SK-N-SH (cell line): ENCODE results near the gene TEX54. TPM values are rescaled to one million over a fixed set of nuclear protein-coding genes. Genes with fewer than 3 reads are reported as not detected.

Experiments
- CTCF ChIA-PET: fragments of 300-600, 350-600 bp; formaldehyde crosslinking; extraction: SDS; loops from one replicate; lab custom pipeline; 2021; lab: Yijun Ruan, JAX
- POLR2A ChIA-PET: fragments of 350-600 bp; sonication (Branson Sonifier 250); formaldehyde crosslinking; extraction: SDS; loops from one replicate; lab custom pipeline; 2020; ENCODE audit warnings: antibody characterized with exemption, inconsistent platforms; lab: Yijun Ruan, JAX
- DNase-seq: peaks from one replicate; pipeline ENCODE4 v3.0.0; 2012
- H2AFZ ChIP-seq: fragments of 200-600 bp; sonication (generic); 2 replicates; pipeline ENCODE4 v1.8.1; 2016; ENCODE audit warnings: antibody characterized with exemption, mild to moderate bottlenecking, low read depth
- H3F3A ChIP-seq: fragments of 200-600 bp; sonication (generic); replicated peaks from 2 replicates; pipeline ENCODE3; 2016; ENCODE audit warnings: antibody characterized with exemption, mild to moderate bottlenecking; ENCODE audit not compliant: insufficient read depth
- H3K27ac ChIP-seq, 2 experiments: fragments of 200-500 bp in 1 of 2; fragments of 200-600 bp in 1 of 2; sonication (Bioruptor generic) in 1 of 2; sonication (generic), shearing (Covaris generic) in 1 of 2; 2 replicates each; pipeline versions ENCODE4 v1.5.1 to v1.6.1; 2014 to 2016; ENCODE audit warnings: low read depth in 2 of 2, inconsistent platforms in 1 of 2, low read length in 1 of 2, mild to moderate bottlenecking in 1 of 2, mixed read lengths in 1 of 2
- H3K27me3 ChIP-seq: fragments of 200-600 bp; sonication (generic), shearing (Covaris generic); 2 replicates; pipeline ENCODE4 v1.6.1; 2016; ENCODE audit warnings: mixed run types; ENCODE audit not compliant: insufficient read depth
- H3K36me3 ChIP-seq, 2 experiments: fragments of 200-500 bp in 1 of 2; fragments of 200-600 bp in 1 of 2; sonication (Bioruptor generic) in 1 of 2; sonication (generic) in 1 of 2; replicated peaks in 1 of 2; 2 replicates each; pipeline versions ENCODE3 to v1.5.1; 2014 to 2016; ENCODE audit warnings: low read length in 1 of 2, mild to moderate bottlenecking in 1 of 2; ENCODE audit not compliant: insufficient read depth in 2 of 2, control insufficient read depth in 1 of 2
- H3K4me1 ChIP-seq, 2 experiments: fragments of 200-500 bp in 1 of 2; fragments of 200-600 bp in 1 of 2; sonication (Bioruptor generic) in 1 of 2; sonication (generic), shearing (Covaris generic) in 1 of 2; 2 replicates each; pipeline versions ENCODE4 v1.5.1 to v1.6.1; 2014 to 2016; ENCODE audit warnings: low read depth in 1 of 2, low read length in 1 of 2, mixed run types in 1 of 2; ENCODE audit not compliant: insufficient read depth in 2 of 2, control insufficient read depth in 1 of 2
- H3K4me2 ChIP-seq: fragments of 200-600 bp; sonication (generic), shearing (Covaris generic); 2 replicates; pipeline ENCODE4 v1.6.1; 2017; ENCODE audit warnings: mixed run types
- H3K4me3 ChIP-seq, 2 experiments: fragments of 200-500 bp in 1 of 2; fragments of 200-600 bp in 1 of 2; sonication (Bioruptor generic) in 1 of 2; sonication (generic), shearing (Covaris generic) in 1 of 2; 2 replicates each; pipeline versions ENCODE4 v1.5.1 to v1.8.1; 2014 to 2016; ENCODE audit warnings: low read depth in 2 of 2, inconsistent platforms in 1 of 2, low read length in 1 of 2, mild to moderate bottlenecking in 1 of 2, mixed read lengths in 1 of 2, moderate library complexity in 1 of 2
- H3K79me2 ChIP-seq: fragments of 200-600 bp; sonication (generic); 2 replicates; pipeline ENCODE4 v1.8.1; 2017; ENCODE audit warnings: mild to moderate bottlenecking; ENCODE audit not compliant: insufficient read depth
- H3K9ac ChIP-seq: fragments of 200-600 bp; sonication (generic); 2 replicates; pipeline ENCODE4 v1.6.1; 2017; ENCODE audit warnings: mixed run types
- H3K9me2 ChIP-seq: fragments of 200-600 bp; sonication (generic); 2 replicates; pipeline ENCODE4 v1.6.1; 2017; ENCODE audit warnings: mixed run types
- H3K9me3 ChIP-seq: fragments of 200-600 bp; sonication (generic); 2 replicates; pipeline ENCODE4 v1.6.1; 2017; ENCODE audit warnings: mixed run types, mild to moderate bottlenecking, moderate library complexity
- H4K20me1 ChIP-seq: fragments of 200-600 bp; sonication (generic); 2 replicates; pipeline ENCODE4 v1.6.1; 2017; ENCODE audit warnings: mild to moderate bottlenecking, mixed run types; ENCODE audit not compliant: insufficient read depth
- JUND ChIP-seq: IDR thresholded peaks from 2 replicates; pipeline ENCODE4 v1.4.0; 2012
- MXI1 ChIP-seq: IDR thresholded peaks from 2 replicates; pipeline ENCODE4 v1.6.1; 2012; ENCODE audit warnings: mild to moderate bottlenecking, low read depth, low read length, improper control_type of control experiment
- NRF1 ChIP-seq: IDR thresholded peaks from 2 replicates; pipeline ENCODE4 v1.6.1; 2012; ENCODE audit warnings: low read depth, mild to moderate bottlenecking, low read length
- RAD21 ChIP-seq: IDR thresholded peaks from 2 replicates; pipeline ENCODE4 v1.6.1; 2012; ENCODE audit warnings: mild to moderate bottlenecking, low read length
- RCOR1 ChIP-seq: fragments of 150-350 bp; IDR thresholded peaks from 2 replicates; pipeline ENCODE4 v1.6.1; 2017; ENCODE audit warnings: antibody characterized with exemption, low read length
- RFX5 ChIP-seq: IDR thresholded peaks from 2 replicates; pipeline ENCODE4 v1.6.1; 2012; ENCODE audit warnings: mild to moderate bottlenecking, improper control_type of control experiment, low read length
- TCF12 ChIP-seq: IDR thresholded peaks from 2 replicates; pipeline ENCODE4 v1.4.0; 2012
- TEAD4 ChIP-seq: IDR thresholded peaks from 2 replicates; pipeline ENCODE4 v1.4.0; 2012; ENCODE audit warnings: mild to moderate bottlenecking, borderline replicate concordance; ENCODE audit not compliant: insufficient read depth
- WGBS: methylation state at CpG from one replicate; pipeline ENCODE4 v1.1.6; 2017; ENCODE audit warnings: low lambda C conversion rate; 5-methylcytosine and 5-hydroxymethylcytosine counted together
- polyA plus RNA-seq, 3 experiments: library from polyadenylated mRNA; depleted of rRNA; stranded (reverse); fragments of >200 nt; gene quantifications; 2 replicates each; pipeline ENCODE4 v1.2.3, GENCODE V29; 2012
- small RNA-seq, 7 experiments: library from RNA; depleted of rRNA; stranded (forward); fragments of <200 nt; gene quantifications; one replicate each; pipeline ENCODE3, GENCODE V24; 2012
- TF ChIP-seq, protein P1 (sequence below): fragments of 200-600 bp; sonication (generic); IDR thresholded peaks from 2 replicates; pipeline ENCODE4 v1.6.1; 2017; ENCODE audit warnings: antibody characterized with exemption, mild to moderate bottlenecking, moderate library complexity
- TF ChIP-seq, protein P2 (sequence below): IDR thresholded peaks from 2 replicates; pipeline ENCODE4 v1.4.0; 2012; ENCODE audit warnings: low read depth

Gene TEX54
- polyA plus RNA-seq, 1 of the 3 experiments (the other 2 are of a cell fraction), result not detected

DNA sequence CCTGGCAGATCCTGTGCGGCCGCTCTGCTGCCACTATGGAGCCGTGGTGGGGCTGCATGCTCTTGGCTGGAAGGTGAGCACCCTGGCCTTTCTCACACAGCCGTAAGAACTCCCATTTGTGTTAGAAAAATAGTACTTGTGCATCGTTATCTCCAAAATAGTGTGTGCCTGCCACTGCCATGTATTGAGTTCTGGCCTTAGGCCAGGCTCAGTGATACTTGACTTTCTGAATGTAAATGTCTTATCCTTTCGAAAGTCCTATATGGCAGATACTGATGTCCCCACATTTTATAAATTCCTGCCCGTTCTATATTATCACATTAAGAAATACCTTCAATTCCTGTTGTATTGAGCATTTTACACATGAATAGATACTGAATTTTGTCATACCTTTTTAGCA is 49.9 kb downstream of the TEX54 start:
- ChIA-PET CTCF (no interaction called here), POLR2A (no interaction called here)
- no peak overlapping the region for H3K4me2 ChIP-seq

More for the DNA sequence above, 49.9 kb downstream of the TEX54 start:
- H3K9me3 ChIP-seq, result no peaks in the 10 kb centered on the region
- TF ChIP-seq RFX5 (no peak), NRF1 (no peak), RAD21 (no peak), MXI1 (no peak), RCOR1 (no peak), TEAD4 (no peak), JUND (no peak), TCF12 (no peak)
- TF ChIP-seq, protein P1, sequence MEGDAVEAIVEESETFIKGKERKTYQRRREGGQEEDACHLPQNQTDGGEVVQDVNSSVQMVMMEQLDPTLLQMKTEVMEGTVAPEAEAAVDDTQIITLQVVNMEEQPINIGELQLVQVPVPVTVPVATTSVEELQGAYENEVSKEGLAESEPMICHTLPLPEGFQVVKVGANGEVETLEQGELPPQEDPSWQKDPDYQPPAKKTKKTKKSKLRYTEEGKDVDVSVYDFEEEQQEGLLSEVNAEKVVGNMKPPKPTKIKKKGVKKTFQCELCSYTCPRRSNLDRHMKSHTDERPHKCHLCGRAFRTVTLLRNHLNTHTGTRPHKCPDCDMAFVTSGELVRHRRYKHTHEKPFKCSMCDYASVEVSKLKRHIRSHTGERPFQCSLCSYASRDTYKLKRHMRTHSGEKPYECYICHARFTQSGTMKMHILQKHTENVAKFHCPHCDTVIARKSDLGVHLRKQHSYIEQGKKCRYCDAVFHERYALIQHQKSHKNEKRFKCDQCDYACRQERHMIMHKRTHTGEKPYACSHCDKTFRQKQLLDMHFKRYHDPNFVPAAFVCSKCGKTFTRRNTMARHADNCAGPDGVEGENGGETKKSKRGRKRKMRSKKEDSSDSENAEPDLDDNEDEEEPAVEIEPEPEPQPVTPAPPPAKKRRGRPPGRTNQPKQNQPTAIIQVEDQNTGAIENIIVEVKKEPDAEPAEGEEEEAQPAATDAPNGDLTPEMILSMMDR, result no peak
- TF ChIP-seq, protein P2, sequence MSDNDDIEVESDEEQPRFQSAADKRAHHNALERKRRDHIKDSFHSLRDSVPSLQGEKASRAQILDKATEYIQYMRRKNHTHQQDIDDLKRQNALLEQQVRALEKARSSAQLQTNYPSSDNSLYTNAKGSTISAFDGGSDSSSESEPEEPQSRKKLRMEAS, result no peak
- H3K4me3 ChIP-seq, result no peak overlapping the region
- peaks cover 14 to 15% of the 10 kb centered on the region in 2 experiments for H3K36me3 ChIP-seq
- peaks cover 14% of the 10 kb centered on the region; the same call in 1 of the 2 replicates for H3K79me2 ChIP-seq
- no peaks in the 10 kb centered on the region for H3K27me3 ChIP-seq
- no peak overlapping the region for H2AFZ ChIP-seq
- no peak overlapping the region for H3K9ac ChIP-seq
- WGBS, result 93% methylated on average over 3 of the region's 7 CpGs
- H3K27ac ChIP-seq, result no peak overlapping the region
- peaks cover 11% of the 10 kb centered on the region for H3F3A ChIP-seq
- DNase-seq, result no peak
- no peaks in the 10 kb centered on the region for H3K9me2 ChIP-seq
- H3K4me1 ChIP-seq, result peaks cover 0 to 6% of the 10 kb centered on the region in 2 experiments; a peak in 3 of 4 replicates
- H4K20me1 ChIP-seq, result no peaks in the 10 kb centered on the region

Small RNA genes lying within 50 kb of the gene (small RNA-seq; reads per million reads assigned to genes)
- gene MIR6514 (0 to 8.5 (median 1.1) reads per million in 7 experiments), gene RF00099 (0 reads per million in 7 experiments), gene RNU6-118P (0 reads per million in 7 experiments), gene SNORD22 (0 reads per million in 7 experiments), gene SNORD26 (0 reads per million in 7 experiments), gene SNORD27 (0 reads per million in 7 experiments), gene SNORD28 (0 reads per million in 7 experiments), gene SNORD30 (2.8 to 92.8 (median 40.5) reads per million in 7 experiments)

Other genes starting within 250 kb of the TEX54 start
- gene TUT1, start 241.3 kb downstream of the TEX54 start, polyA plus RNA-seq (2012; rRNA removed), result 27.3 and 30.0 TPM in 2 replicates
- gene MTA2, start 231.0 kb downstream of the TEX54 start, polyA plus RNA-seq (2012; rRNA removed), result 18.4 and 20.6 TPM in 2 replicates
- 43.0 and 47.8 TPM in 2 replicates for gene EML3, start 220.1 kb downstream of the TEX54 start, polyA plus RNA-seq (2012; rRNA removed)
- gene ROM1, start 219.6 kb downstream of the TEX54 start, polyA plus RNA-seq (2012; rRNA removed), result 7.3 and 7.9 TPM in 2 replicates
- gene B3GAT3, start 210.9 kb downstream of the TEX54 start, polyA plus RNA-seq (2012; rRNA removed), result 104 and 116 TPM in 2 replicates
- gene GANAB, start 186.2 kb downstream of the TEX54 start, polyA plus RNA-seq (2012; rRNA removed), result 275 and 332 TPM in 2 replicates
- gene INTS5, start 179.5 kb downstream of the TEX54 start, polyA plus RNA-seq (2012; rRNA removed), result 11.7 and 13.4 TPM in 2 replicates
- gene C11orf98, start 167.6 kb downstream of the TEX54 start, polyA plus RNA-seq (2012; rRNA removed), result 90.1 and 126 TPM in 2 replicates
- 9.5 and 11.1 TPM in 2 replicates for gene CSKMT, start 167.5 kb downstream of the TEX54 start, polyA plus RNA-seq (2012; rRNA removed)
- gene UQCC3, start 161.2 kb downstream of the TEX54 start, polyA plus RNA-seq (2012; rRNA removed), result 22.7 and 24.8 TPM in 2 replicates
- 9.7 and 12.0 TPM in 2 replicates for gene LBHD1, start 160.6 kb downstream of the TEX54 start, polyA plus RNA-seq (2012; rRNA removed)
- 202 and 256 TPM in 2 replicates for gene UBXN1, start 153.8 kb downstream of the TEX54 start, polyA plus RNA-seq (2012; rRNA removed)
- 0.08 and 0.10 TPM in 2 replicates for gene LRRN4CL, start 143.3 kb downstream of the TEX54 start, polyA plus RNA-seq (2012; rRNA removed)
- 81.5 and 118 TPM in 2 replicates for gene BSCL2, start 125.4 kb downstream of the TEX54 start, polyA plus RNA-seq (2012; rRNA removed)
- gene GNG3, start 125.2 kb downstream of the TEX54 start, polyA plus RNA-seq (2012; rRNA removed), result 0.11 and 0.16 TPM in 2 replicates
- 31.0 and 33.5 TPM in 2 replicates for gene HNRNPUL2, start 105.4 kb downstream of the TEX54 start, polyA plus RNA-seq (2012; rRNA removed)
- 31.3 and 37.5 TPM in 2 replicates for gene TTC9C, start 104.4 kb downstream of the TEX54 start, polyA plus RNA-seq (2012; rRNA removed)
- gene ZBTB3, start 78.7 kb downstream of the TEX54 start, polyA plus RNA-seq (2012; rRNA removed), result 2.1 and 3.3 TPM in 2 replicates
- 268 and 293 TPM in 2 replicates for gene POLR2G, start 71.3 kb downstream of the TEX54 start, polyA plus RNA-seq (2012; rRNA removed)
- gene TAF6L, start 61.4 kb downstream of the TEX54 start, polyA plus RNA-seq (2012; rRNA removed), result 33.6 and 34.4 TPM in 2 replicates
- gene TMEM179B, start 45.4 kb downstream of the TEX54 start, polyA plus RNA-seq (2012; rRNA removed), result 69.6 and 73.3 TPM in 2 replicates
- 30.4 and 40.7 TPM in 2 replicates for gene TMEM223, start 40.8 kb downstream of the TEX54 start, polyA plus RNA-seq (2012; rRNA removed)
- gene NXF1, start 27.4 kb downstream of the TEX54 start, polyA plus RNA-seq (2012; rRNA removed), result 47.6 and 59.7 TPM in 2 replicates
- 24.2 and 27.4 TPM in 2 replicates for gene STX5, start 790 bp downstream of the TEX54 start, polyA plus RNA-seq (2012; rRNA removed)
- gene WDR74, start 6.7 kb upstream of the TEX54 start, polyA plus RNA-seq (2012; rRNA removed), result 132 TPM in 2 replicates
- 212 and 308 TPM in 2 replicates for gene SLC3A2, start 48.1 kb upstream of the TEX54 start, polyA plus RNA-seq (2012; rRNA removed)
- not detected in 2 replicates for gene CHRM1, start 88.5 kb upstream of the TEX54 start, polyA plus RNA-seq (2012; rRNA removed)
- not detected in 2 replicates for gene SLC22A6, start 152.1 kb upstream of the TEX54 start, polyA plus RNA-seq (2012; rRNA removed)
- not detected in 2 replicates for gene SLC22A8, start 183.0 kb upstream of the TEX54 start, polyA plus RNA-seq (2012; rRNA removed)